ENCODE measurements around the gene IFT20. TPM values are rescaled to one million over a fixed set of nuclear protein-coding genes. Genes with fewer than 3 reads are reported as not detected.

Gene IFT20
- total RNA-seq, 2 donors from 2014 or later = 17.5 to 21.3 TPM

DNA sequence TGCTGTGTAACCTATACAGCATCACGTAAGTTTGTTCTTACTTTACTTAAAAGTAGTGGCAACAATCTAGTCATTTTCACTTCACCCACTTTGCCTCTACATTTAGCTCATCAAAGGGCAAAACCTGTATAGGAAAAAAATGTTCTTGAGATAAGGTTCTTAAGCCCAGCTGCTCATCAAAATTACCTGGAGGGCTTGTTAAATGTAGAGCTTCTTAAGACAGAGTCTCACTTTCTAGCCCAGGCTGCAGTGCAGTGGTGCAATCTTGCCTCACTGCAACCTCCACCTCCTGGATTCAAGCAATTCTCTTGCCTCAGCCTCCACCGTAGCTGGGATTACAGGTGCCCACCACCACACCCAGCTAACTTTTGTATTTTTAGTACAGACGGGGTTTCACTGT, 54.4 kb downstream of the IFT20 start:
- Mint-ChIP-seq H3K27ac (no peak overlapping the region), H3K4me1 (peaks cover 7% of the 10 kb centered on the region), H3K9me3 (no peaks in the 10 kb centered on the region), H3K4me3 (no peak overlapping the region), H3K27me3 (peaks cover 8% of the 10 kb centered on the region), H3K36me3 (ENCODE audit: low read depth) (peaks cover 8% of the 10 kb centered on the region)
- ATAC-seq (replicated peaks) = no peak

- Mint-ChIP-seq H3K9me3 (no peaks in the 10 kb centered on the region), H3K27me3 (peaks cover 15% of the 10 kb centered on the region), H3K4me1 (peaks cover 11% of the 10 kb centered on the region), H3K36me3 (ENCODE audit: low read depth) (peaks cover 8% of the 10 kb centered on the region), H3K27ac (no peak overlapping the region), H3K4me3 (no peak overlapping the region)
- ATAC-seq (replicated peaks) = no peak
Measured at GRCh38 chr17:28279411-28279810, 55.9 kb downstream of the IFT20 start.

Other genes with a start within 250 kb of the IFT20 start
- gene TMEM97, start 16.3 kb downstream of the IFT20 start, total RNA-seq = 10 to 100 TPM; 25.0 to 41.0 TPM
- 10 to 100 TPM; 24.9 to 30.0 TPM for gene TNFAIP1, start 289 bp upstream of the IFT20 start, total RNA-seq
- gene POLDIP2, start 22.1 kb upstream of the IFT20 start, total RNA-seq = 100 to 1,000 TPM in 1 of 2 donors, 10 to 100 TPM in 1; 48.9 to 109 TPM
- gene SEBOX, start 29.7 kb upstream of the IFT20 start, total RNA-seq = not detected
- gene VTN, start 34.8 kb upstream of the IFT20 start, total RNA-seq = under 1 TPM; 0.16 to 0.43 TPM
- gene SARM1, start 36.2 kb upstream of the IFT20 start, total RNA-seq = 10 to 100 TPM; 30.1 to 33.7 TPM
- 1 to 10 TPM; 2.5 to 4.4 TPM for gene SLC46A1, start 70.7 kb upstream of the IFT20 start, total RNA-seq
- not detected for gene SLC13A2, start 138.2 kb upstream of the IFT20 start, total RNA-seq
- gene FOXN1, start 170.9 kb upstream of the IFT20 start, total RNA-seq = not detected
- gene UNC119, start 217.2 kb upstream of the IFT20 start, total RNA-seq = 10 to 100 TPM; 39.1 to 67.7 TPM
- gene PIGS, start 236.1 kb upstream of the IFT20 start, total RNA-seq = 10 to 100 TPM; 33.2 to 38.9 TPM
- 100 to 1,000 TPM in 1 of 2 donors, 10 to 100 TPM in 1; 55.0 to 335 TPM for gene ALDOC, start 241.4 kb upstream of the IFT20 start, total RNA-seq

Measured in activated T-helper 17 cell treated with anti-CD3 and anti-CD28 coated beads, Interleukin-2, amount 50 U/mL, for 72 hours (primary cell).